ENCODE data around the gene CD180.
"Not testable (repeated sequence)": the region's sequence is repeated elsewhere in the genome, so short reads cannot be mapped to it uniquely, and the experiment has no call there.

Gene CD180

GRCh38 chr5:67188274-67189078 lies 8.1 kb downstream of the CD180 start:
- DNase-seq: peak in 3 of 4 experiments; percentile 7 to 53 (median 27)

DNA sequence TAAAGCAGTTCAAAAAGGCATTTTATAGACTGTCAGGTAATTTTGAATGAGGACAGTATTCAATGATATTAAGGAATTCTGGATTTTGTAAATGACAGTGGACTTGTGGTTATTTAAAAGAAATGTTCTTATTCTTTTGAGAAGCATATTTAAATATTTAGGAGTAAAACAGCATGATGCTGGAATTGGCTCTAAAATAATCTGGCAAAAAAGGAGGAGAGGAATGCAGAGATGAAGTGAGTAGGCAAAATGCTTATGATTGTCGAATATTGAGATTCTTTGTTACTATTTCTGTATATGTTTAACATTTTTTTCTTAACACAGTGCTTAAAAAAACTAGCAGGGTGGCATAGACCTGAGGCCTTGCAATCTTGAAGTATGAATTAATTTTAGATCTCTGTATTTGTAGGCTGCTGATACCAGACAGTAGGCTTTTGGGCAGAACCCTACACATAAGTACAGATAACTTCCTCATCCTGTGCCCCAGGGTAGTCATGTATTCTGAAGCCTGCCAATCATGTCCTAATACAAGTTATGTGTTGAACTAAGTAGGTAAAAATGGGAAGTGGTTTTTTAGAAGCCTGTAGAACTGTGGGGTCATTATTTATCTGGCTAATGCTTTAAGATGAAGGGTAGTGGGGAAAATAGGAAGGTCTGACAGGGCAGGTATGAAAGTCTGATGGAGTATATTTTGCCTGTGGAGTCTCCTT lies 9.4 kb downstream of the CD180 start:
- DNase-seq: peak; percentile 58 to 89 (median 78)

DNA sequence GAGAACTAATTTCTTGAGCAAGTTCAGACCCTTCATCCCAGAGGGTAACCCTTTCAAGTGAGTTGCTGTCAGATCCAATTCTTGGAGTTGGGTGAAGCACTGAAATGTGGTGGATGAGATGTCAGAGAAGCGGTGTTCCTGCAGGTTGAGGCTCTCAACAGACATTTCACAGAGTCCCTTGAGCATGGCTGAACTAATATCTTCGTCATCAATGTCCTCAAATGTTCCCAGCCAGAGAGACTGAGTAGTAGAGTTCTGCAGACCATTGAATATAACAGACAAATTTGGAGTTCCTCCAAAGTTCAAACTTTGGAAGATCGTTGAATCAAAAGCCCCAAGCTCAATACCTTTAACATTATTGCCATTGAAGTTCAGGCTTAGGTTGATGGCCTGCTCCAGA lies 12.7 kb downstream of the CD180 start:
- DNase-seq: no peak

- peak; percentile 88 to 97 (median 93) for DNase-seq
Measured at GRCh38 chr5:67182301-67182790, 14.3 kb downstream of the CD180 start.

- DNase-seq: peak; percentile 88 to 96 (median 91)
Measured at GRCh38 chr5:67181648-67182221, 14.9 kb downstream of the CD180 start.

GRCh38 chr5:67179697-67180361 lies 16.8 kb downstream of the CD180 start:
- DNase-seq: no peak

DNA sequence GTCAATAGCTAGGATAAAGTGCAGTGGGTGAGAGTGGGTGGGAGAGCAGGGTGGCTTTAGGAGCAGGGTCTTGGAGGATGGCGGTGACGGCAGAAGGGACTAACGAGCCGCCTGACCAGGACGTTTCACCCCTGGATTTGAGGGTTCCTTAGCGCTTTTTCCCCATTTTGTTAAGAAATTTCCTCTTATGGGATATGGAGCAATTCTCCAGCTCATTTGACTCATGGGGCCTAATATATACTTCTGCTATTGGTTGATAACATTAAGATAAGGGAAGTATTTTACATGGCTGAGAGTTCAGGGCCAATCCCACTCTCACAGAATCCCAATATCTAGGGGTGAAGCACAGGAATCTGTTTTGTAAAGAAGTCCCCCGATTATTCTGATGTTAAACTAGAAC lies 17.6 kb downstream of the CD180 start:
- DNase-seq: peak; percentile 21 to 70 (median 48)

DNA sequence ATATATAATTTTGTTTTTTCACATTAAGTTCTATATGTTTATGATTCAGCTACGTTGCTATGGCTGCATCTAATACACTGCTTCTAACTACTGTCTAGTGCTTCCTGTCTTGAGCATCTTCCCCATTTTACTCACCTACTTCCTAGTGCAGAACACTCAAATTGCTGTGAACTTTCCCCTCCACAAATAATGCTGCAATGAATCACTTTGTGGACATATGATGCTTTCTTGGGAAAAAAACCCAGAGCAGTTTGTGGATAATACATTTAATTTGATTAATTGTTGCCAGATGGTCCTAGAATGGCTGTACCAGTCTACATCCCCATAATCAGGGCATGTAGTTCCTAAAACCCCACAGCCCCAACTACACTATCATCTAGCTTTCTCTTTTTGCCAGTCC lies 18.5 kb downstream of the CD180 start:
- DNase-seq: peak; percentile 57 to 90 (median 74)

- DNase-seq: peak; percentile 38 to 59 (median 47)
Measured at GRCh38 chr5:67176936-67177335, 19.7 kb downstream of the CD180 start.

DNA sequence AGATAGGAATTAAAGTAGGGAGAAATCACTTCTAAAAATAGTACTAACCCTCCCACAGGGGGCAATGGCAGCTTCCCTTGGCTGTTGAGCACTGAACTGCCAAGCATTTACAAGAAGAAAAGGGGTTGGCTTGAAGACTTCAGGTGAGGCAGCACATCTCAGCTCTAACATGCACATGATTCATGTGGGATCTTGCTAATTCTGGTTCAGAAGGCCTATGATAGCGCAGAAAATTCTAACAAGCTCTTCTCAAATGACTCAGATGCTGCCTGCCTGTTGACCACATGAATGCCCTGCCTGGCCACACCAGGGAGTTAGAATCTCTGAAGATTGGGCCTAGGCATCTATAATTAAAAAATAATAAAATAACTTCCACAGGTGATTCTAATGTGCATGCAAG lies 22.6 kb downstream of the CD180 start:
- no peak for DNase-seq

DNA sequence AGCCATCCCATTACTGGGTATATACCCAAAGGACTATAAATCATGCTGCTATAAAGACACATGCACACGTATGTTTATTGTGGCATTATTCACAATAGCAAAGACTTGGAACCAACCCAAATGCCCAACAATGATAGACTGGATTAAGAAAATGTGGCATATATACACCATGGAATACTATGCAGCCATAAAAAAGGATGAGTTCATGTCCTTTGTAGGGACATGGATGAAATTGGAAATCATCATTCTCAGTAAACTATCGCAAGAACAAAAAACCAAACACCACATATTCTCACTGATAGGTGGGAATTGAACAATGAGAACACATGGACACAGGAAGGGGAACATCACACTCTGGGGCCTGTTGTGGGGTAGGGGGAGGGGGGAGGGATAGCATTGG lies 23.2 kb downstream of the CD180 start:
- not testable (repeated sequence) for DNase-seq

DNA sequence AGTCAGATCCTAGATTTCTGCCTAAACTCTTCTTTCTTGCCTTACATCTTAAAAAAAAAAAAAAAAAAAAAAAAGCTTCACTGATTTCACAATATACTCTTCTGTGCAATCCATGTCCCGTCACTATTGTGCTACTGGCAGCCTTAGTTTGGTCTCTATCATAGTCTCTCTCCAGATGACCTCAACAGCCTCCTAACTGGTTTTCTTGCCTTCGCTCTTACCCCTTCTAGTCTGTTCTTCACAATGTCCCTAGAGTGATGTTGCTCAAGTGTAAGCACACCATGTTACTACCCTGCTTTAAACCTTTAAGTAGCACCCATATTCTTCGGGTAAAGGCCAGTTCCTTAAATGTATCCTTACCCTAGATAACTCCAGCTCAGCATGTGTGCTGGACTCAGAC lies 25.8 kb downstream of the CD180 start:
- peak; percentile 30 to 65 (median 48) for DNase-seq

DNA sequence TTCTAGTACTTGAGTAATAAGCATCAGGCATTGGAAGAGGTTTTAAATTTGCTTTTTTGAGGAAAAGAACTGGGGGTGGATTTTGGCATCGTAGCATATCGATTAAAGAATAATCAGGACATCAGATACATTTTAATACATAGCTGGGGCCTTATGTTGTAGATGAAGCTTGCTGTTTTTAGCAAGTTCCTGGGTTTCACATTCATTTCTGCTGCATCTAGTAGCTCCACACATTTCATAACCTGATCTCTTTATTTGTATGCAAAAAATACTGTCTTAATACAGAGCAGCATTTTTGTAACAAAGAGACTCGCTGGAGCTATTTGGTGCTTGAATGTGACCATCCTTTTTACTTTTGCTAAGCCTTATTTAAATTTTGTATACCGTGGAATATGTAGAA lies 28.5 kb downstream of the CD180 start:
- no peak for DNase-seq

GRCh38 chr5:67166460-67167285 lies 29.9 kb downstream of the CD180 start:
- DNase-seq: peak; percentile 75 to 90 (median 87)

DNA sequence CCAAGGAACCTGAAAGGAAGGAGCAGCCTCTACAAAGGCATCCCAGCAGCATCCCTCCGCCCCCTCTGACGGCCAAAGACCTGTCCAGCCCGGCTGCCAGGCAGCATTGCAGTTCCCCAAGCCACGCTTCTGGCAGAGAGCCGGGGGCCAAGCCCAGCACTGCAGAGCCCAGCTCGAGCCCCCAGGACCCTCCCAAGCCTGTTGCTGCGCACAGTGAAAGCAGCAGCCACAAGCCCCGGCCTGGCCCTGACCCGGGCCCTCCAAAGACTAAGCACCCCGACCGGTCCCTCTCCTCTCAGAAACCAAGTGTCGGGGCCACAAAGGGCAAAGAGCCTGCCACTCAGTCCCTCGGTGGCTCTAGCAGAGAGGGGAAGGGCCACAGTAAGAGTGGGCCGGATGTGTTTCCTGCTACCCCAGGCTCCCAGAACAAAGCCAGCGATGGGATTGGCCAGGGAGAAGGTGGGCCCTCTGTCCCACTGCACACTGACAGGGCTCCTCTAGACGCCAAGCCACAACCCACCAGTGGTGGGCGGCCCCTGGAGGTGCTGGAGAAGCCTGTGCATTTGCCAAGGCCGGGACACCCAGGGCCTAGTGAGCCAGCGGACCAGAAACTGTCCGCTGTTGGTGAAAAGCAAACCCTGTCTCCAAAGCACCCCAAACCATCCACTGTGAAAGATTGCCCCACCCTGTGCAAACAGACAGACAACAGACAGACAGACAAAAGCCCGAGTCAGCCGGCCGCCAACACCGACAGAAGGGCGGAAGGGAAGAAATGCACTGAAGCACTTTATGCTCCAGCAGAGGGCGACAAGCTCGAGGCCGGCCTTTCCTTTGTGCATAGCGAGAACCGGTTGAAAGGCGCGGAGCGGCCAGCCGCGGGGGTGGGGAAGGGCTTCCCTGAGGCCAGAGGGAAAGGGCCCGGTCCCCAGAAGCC lies 30.8 kb downstream of the CD180 start:
- peak; percentile 94 to 97 (median 95) for DNase-seq

DNA sequence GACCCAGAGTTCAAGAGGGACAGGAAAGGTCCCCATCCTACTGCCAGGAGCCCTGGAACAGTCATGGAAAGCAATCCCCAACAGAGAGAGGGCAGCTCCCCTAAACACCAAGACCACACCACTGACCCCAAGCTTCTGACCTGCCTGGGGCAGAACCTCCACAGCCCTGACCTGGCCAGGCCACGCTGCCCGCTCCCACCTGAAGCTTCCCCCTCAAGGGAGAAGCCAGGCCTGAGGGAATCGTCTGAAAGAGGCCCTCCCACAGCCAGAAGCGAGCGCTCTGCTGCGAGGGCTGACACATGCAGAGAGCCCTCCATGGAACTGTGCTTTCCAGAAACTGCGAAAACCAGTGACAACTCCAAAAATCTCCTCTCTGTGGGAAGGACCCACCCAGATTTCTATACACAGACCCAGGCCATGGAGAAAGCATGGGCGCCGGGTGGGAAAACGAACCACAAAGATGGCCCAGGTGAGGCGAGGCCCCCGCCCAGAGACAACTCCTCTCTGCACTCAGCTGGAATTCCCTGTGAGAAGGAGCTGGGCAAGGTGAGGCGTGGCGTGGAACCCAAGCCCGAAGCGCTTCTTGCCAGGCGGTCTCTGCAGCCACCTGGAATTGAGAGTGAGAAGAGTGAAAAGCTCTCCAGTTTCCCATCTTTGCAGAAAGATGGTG lies 31.6 kb downstream of the CD180 start:
- no peak for DNase-seq

GRCh38 chr5:67163863-67164595 lies 32.6 kb downstream of the CD180 start:
- no peak for DNase-seq

GRCh38 chr5:67163231-67163756 lies 33.3 kb downstream of the CD180 start:
- DNase-seq: no peak

GRCh38 chr5:67161767-67162166 lies 34.8 kb downstream of the CD180 start:
- DNase-seq: no peak

Measured in suppressor macrophage (primary cell).